Fibroblast of skin of back (primary cell): ENCODE data around the gene GARIN5A. TPM values are rescaled to one million over a fixed set of nuclear protein-coding genes. Genes with fewer than 3 reads are reported as not detected.

Experiments
- DNase-seq: peaks from one replicate; pipeline ENCODE4 v3.0.0-alpha.2; 2013
- polyA plus RNA-seq, 2 experiments: library from polyadenylated mRNA; unstranded; fragments of 120-200 nt; gene quantifications; one replicate each; pipeline ENCODE4 v1.2.1, GENCODE V29; 2013; ENCODE audit not compliant: insufficient read length in 2 of 2

The GARIN5A gene
- polyA plus RNA-seq (2013, experiment 1 of 2; ENCODE audit: insufficient read length), result 0.36 TPM
- 1.6 TPM for polyA plus RNA-seq (2013, experiment 2 of 2; ENCODE audit: insufficient read length)

GRCh38 chr19:50476224-50476906 is at the start of gene GARIN5A, which contains the start of gene EMC10:
TSS of gene GARIN5A (minus strand) at chr19:50476848. CDS start at chr19:50476388, 460 bp downstream.
TSS of gene EMC10 (plus strand) at chr19:50476507. CDS start at chr19:50476545, 38 bp downstream.
- DNase-seq, result peak; percentile 89

GRCh38 chr19:50522881-50523280 is 46.2 kb upstream of the GARIN5A start:
- DNase-seq, result no peak

DNA sequence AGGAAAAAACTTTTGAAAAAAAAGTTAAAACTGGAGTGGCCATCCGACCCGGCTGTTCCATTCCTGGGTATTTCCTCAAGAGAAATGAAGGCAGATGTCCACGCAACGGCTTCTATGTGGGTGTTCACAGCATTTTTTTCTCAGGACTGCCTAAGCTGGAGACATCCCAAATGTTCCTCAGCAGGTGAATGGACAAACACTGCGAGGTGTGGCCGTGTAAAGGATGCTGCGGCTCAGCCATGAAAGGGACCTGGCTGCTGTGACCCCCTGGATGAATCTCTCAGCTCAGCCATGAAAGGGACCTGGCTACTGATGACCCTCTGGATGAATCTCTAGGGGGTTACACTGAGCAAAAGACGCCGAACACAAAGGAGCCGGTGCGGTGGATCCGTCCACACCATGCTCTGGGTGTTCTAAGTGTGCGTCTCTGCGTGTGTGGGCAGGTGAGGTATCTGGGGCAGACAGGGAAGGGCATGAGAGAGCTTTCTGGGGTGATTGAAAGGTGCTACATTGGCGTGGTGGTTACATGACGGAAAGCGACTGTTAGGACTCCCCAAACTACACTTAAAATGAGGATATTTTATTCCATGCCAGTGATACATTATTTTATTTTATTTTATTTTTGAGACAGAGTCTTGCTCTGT is 44.3 kb upstream of the GARIN5A start:
- DNase-seq, result no peak

DNA sequence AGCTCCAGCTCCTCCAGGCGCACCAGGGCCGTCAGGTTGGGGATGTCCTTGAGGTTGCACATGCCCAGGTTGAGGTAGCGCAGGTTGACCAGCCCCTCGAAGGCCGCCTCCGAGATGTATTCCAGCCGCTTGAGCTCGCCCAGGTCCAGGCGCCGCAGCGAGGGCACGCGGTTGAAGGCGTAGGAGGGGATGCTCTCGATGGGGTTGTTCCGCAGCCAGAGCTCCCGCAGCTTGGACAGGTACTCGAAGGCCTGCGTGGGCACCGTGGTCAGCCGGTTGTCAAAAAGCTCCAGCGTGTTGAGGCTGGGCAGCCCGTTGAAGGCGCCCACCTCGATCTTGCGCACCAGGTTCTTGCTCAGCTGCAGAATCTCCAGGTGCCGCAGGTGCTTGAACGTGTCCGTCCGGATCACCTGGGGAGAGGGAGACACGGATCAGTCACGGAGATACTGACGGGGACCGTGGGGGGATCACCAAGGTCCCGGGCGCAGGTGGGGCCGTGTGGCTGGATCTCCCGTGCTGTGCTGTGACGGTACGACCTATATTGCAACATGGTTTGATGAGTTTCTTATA is 42.4 kb upstream of the GARIN5A start:
- no peak for DNase-seq

DNA sequence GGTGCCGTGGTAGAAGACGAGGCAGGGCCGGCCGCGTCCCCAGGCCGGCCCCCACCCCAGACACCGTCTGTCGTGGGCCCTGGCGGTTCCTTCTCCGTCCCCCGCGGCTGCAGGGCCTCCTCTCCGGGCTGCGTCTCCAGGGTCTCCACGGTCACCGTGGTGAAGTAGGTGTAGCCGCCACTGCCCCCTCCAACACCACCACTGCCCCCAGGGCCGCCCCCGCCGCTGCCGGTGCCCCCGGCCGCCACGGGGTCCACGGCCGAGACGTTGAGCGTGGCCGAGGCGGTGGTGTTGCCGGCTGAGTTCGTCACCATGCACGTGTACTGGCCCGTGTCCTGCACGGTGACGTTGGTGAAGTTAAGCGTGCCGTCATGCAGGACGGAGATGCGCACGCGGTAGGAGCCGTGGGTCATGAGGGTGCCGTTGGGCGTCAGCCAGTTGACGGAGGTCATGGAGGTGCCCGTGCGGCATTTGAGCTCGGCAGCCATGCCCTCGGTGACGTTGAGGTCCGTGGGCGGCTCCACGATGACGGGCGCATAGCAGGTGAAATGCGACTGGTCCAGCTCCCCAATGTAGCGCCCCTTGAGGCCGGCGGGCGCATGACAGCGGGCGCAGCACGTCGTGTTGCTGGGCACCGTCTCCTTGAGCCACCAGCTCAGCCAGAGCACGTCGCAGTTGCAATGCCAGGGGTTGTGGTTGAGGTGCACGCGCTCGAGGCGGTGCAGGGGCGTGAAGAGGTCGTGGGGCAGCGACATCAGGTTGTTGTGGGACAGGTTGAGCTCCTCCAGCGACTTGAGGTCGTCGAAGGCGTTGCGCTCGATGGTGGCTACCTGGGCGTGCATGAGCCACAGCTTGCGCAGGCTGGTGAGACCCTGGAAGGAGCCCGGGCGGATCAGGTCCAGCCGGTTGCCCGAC is 41.7 kb upstream of the GARIN5A start:
- DNase-seq, result no peak

- DNase-seq, result no peak
Measured at GRCh38 chr19:50517704-50518075, 41.0 kb upstream of the GARIN5A start.

DNA sequence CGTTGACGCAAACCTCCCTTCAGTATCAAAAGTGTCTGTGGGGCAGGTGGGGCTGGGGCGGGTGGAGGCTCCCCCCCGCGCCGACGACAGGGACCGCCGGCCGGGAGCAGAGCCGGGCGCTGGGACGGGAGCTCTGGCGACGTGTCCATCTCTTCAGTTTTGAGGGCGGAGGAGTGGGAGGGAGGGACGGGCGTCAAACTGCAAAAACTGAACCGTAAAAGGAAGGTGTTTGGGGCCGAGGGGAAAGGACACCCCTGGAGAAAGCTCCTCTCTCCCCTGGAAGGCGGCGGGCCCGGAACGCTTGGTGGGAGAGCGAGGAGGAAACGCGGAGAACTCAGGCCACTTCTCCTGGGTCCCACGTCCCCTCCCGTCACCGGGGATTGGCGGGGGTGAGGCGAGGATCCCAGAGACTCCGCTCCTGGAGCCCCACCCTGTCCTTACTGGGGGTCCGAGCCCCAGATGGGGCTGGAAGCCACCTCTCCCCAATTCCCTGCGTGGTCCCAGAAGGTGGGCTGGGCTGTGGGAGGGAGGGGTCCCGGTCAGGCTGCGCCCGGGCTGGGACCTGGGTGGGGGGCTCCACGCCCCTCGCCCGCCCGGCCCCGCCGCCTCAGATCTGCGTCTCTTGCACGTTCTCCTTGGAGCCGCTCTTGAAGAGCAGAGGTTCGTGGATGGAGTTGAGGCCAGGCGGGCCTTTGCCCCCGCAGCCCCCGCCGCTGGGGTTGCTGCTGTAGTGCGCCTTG is 40.5 kb upstream of the GARIN5A start:
- no peak for DNase-seq

DNA sequence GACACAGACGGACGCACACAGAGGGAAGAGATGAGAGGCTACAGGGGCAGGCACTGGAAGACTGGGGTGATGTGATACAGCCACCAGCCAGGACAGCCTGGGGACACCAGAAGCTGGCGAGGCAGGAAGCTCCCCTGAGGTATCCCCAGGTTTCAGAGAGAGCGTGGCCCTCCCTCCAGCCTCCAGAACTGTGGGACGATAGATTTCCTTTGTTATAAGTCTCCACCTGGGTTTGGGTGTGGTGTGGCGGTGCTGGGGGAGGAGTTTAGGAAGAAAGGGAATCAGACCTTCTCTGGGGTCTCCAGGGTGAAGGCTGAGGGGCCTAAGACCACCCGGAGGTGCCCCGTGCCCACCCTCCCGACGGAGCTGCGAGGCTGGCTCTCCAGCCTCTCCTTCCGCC is 39.8 kb upstream of the GARIN5A start:
- DNase-seq, result no peak

- DNase-seq, result no peak
Measured at GRCh38 chr19:50515168-50515561, 38.5 kb upstream of the GARIN5A start.

GRCh38 chr19:50514346-50515167 is 37.9 kb upstream of the GARIN5A start:
- no peak for DNase-seq

GRCh38 chr19:50513746-50514345 is 37.2 kb upstream of the GARIN5A start, which contains the start of gene ASPDH:
TSS of gene ASPDH (minus strand) at chr19:50513913. CDS start at chr19:50513823, 90 bp downstream.
- no peak for DNase-seq

- no peak for DNase-seq
Measured at GRCh38 chr19:50512999-50513745, 36.5 kb upstream of the GARIN5A start.

DNA sequence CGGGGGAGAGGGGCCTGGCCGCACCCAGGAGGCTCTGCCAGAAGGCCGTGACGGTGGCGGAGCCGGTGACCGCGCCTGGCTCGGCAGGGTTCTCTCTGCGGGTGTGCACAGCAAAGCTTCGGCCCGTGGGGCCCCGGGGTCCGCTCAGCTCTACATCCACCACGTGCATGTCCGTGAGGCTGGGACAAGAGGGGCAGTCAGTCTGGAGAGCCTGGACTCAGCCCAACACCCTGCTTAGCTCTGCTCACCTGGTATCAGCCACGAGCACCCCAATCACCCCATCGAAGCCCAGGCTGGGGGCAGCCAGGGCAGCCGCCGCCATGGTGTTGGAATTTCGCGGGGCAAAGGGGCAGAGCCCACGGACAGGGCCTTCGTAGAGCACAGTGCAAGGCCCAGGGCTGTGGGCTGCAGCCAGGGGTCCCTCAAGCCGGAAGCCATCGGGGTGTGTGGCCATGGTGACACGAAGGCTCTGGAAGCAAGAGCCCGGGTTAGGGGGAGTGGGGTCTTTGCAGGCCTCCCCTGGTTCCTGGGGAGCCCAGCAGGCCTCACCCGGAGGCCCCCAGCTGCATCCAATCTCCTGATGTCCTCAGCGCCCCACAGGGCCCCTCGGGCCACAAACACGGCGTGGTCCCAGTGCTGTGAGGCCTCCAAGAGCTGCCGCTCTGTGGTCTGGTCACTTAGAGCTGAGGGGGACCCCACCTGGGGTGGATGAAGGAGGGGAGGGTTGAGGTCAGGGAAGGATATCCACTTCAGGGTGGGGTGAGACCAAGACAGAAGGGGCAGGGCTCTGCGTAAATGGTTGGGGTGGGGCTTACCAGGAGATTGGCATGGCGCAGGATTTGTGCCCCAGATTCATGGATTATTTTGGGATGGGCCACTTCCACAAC is 35.7 kb upstream of the GARIN5A start:
- DNase-seq, result no peak

- peak; percentile 99 for DNase-seq
Measured at GRCh38 chr19:50511069-50511822, 34.6 kb upstream of the GARIN5A start, which contains the start of gene JOSD2. TSS of gene JOSD2 (minus strand) at chr19:50511191. CDS start at chr19:50510431, 760 bp downstream.

DNA sequence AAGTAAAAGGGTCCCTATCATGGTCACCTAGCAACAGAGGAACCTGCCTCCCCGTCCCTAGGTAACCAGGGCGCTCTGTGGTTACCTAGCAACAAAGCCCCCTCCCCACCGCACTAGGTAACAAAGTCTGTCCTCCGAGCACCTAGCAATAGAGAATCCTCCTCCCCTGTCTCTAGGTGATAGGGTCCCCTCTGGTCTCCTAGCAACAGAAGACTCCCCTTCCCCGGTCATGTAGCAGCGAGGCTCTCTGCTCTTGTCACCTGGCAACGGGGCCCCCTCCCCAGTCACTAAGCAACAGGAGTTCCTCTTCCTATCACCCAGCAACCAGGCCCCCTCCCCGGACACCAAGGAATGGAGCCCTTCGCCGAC is 34.0 kb upstream of the GARIN5A start:
- DNase-seq, result no peak

GRCh38 chr19:50510121-50510670 is 33.5 kb upstream of the GARIN5A start:
- no peak for DNase-seq

GRCh38 chr19:50509366-50509765 is 32.7 kb upstream of the GARIN5A start:
- DNase-seq, result no peak

- no peak for DNase-seq
Measured at GRCh38 chr19:50508843-50509190, 32.2 kb upstream of the GARIN5A start.
